Duodenal mucosa (tissue), 2 donors: ENCODE data around the gene PNMA1.

Experiments
- H3K27ac ChIP-seq: one replicate; pipeline ENCODE4 v1.7.0; 2013; ENCODE audit warnings: low read depth, low read length
- H3K27me3 ChIP-seq, 2 donors: one replicate each; pipeline ENCODE4 v1.7.0; 2013; ENCODE audit warnings: low read length in 2 of 2, control low read depth in 1 of 2; ENCODE audit not compliant: insufficient read depth in 2 of 2, control insufficient read depth in 1 of 2
- H3K36me3 ChIP-seq, 2 donors: one replicate each; pipeline ENCODE4 v1.7.0; 2013; ENCODE audit warnings: low read length in 2 of 2, control low read depth in 1 of 2; ENCODE audit not compliant: insufficient read depth in 2 of 2, control insufficient read depth in 1 of 2
- H3K4me1 ChIP-seq, 2 donors: one replicate each; pipeline ENCODE4 v1.7.0; 2013; ENCODE audit warnings: low read length in 2 of 2, control low read depth in 1 of 2; ENCODE audit not compliant: insufficient read depth in 2 of 2, control insufficient read depth in 1 of 2
- H3K4me3 ChIP-seq, 2 donors: one replicate each; pipeline ENCODE4 v1.7.0; 2013; ENCODE audit warnings: low read length in 2 of 2, low read depth in 1 of 2
- H3K9ac ChIP-seq, 2 donors: one replicate each; pipeline ENCODE4 v1.7.0; 2013; ENCODE audit warnings: low read length in 2 of 2, low read depth in 1 of 2
- H3K9me3 ChIP-seq, 2 donors: one replicate each; pipeline ENCODE4 v1.7.0; 2013; ENCODE audit warnings: low read length in 2 of 2, control low read depth in 1 of 2; ENCODE audit not compliant: control insufficient read depth in 1 of 2

The PNMA1 gene

DNA sequence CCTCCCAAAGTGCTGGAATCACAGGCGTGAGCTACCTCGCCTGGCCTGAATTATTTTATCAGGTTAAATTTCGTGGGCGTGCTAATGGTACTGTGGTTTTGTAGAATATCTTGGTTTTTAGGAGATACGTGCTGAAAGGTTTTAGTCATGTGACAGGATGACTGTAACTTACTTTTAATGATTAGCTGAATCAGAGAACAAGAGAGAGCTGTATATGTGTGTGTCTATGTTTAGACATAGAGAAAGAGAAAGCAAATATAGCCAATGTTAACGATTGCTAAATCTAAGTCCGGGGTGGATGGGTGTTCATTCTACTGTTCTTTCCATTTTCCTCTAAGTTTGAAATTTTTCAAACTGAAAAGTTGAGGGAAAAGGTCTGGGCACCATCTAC is 9.2 kb upstream of the PNMA1 start:
- Histone ChIP-seq H3K9me3 (no peaks in the 10 kb centered on the region), H3K36me3 (peaks cover 55 to 86% of the 10 kb centered on the region in 2 donors), H3K9ac (peak overlapping the region in 1 of 2 donors; percentile 8), H3K27me3 (no peaks in the 10 kb centered on the region), H3K27ac (peak overlapping the region; percentile 41), H3K4me1 (peaks cover 17 to 29% of the 10 kb centered on the region in 2 donors), H3K4me3 (no peak overlapping the region)

- H3K4me3 ChIP-seq = no peak overlapping the region
- H3K27me3 ChIP-seq = no peaks in the 10 kb centered on the region
- no peaks in the 10 kb centered on the region for H3K9me3 ChIP-seq
- peaks cover 16 to 26% of the 10 kb centered on the region in 2 donors for H3K4me1 ChIP-seq
- H3K36me3 ChIP-seq = peaks cover 53 to 93% of the 10 kb centered on the region in 2 donors
- no peak overlapping the region for H3K9ac ChIP-seq
- H3K27ac ChIP-seq = no peak overlapping the region
These were observed 8.4 kb upstream of the PNMA1 start for GRCh38 chr14:73722581-73722980.

GRCh38 chr14:73721101-73721821 is 7.1 kb upstream of the PNMA1 start:
- Histone ChIP-seq H3K27ac (no peak overlapping the region), H3K27me3 (no peaks in the 10 kb centered on the region), H3K4me1 (peaks cover 16 to 26% of the 10 kb centered on the region in 2 donors), H3K9ac (no peak overlapping the region), H3K36me3 (peaks cover 46 to 89% of the 10 kb centered on the region in 2 donors), H3K9me3 (no peaks in the 10 kb centered on the region), H3K4me3 (no peak overlapping the region)

DNA sequence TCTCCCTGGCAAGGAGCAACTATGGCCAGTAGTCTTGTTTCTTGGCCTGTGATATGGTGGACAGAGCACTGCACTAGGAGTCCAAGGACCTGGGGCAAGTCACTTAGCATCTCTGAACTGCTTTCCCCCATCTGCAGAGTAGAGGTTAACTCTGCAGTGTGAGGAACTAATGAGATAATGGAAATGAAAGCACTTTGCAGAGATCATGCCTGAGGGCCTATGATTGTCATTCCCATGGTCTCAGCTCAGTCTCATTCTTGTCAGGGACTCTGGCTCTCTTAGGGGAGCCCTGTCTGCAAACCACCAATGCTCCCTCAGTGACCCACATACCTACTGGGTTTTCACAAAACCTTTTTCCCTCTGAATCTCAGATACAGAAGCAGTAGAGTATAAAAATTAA is 6.5 kb upstream of the PNMA1 start:
- peaks cover 14 to 23% of the 10 kb centered on the region in 2 donors for H3K4me1 ChIP-seq
- H3K36me3 ChIP-seq = peaks cover 44 to 88% of the 10 kb centered on the region in 2 donors
- no peak overlapping the region for H3K4me3 ChIP-seq
- H3K9ac ChIP-seq = no peak overlapping the region
- H3K27me3 ChIP-seq = no peaks in the 10 kb centered on the region
- H3K27ac ChIP-seq = no peak overlapping the region
- no peaks in the 10 kb centered on the region for H3K9me3 ChIP-seq

GRCh38 chr14:73719791-73720190 is 5.6 kb upstream of the PNMA1 start:
- H3K4me1 ChIP-seq = peaks cover 6 to 14% of the 10 kb centered on the region in 2 donors
- no peak overlapping the region for H3K4me3 ChIP-seq
- no peak overlapping the region for H3K9ac ChIP-seq
- H3K27me3 ChIP-seq = no peaks in the 10 kb centered on the region
- no peaks in the 10 kb centered on the region for H3K9me3 ChIP-seq
- H3K36me3 ChIP-seq = peaks cover 38 to 82% of the 10 kb centered on the region in 2 donors
- H3K27ac ChIP-seq = no peak overlapping the region

- H3K36me3 ChIP-seq = peaks cover 38 to 78% of the 10 kb centered on the region in 2 donors
- no peak overlapping the region for H3K4me3 ChIP-seq
- H3K4me1 ChIP-seq = peaks cover 3 to 10% of the 10 kb centered on the region in 2 donors
- no peak overlapping the region for H3K27ac ChIP-seq
- H3K9me3 ChIP-seq = no peaks in the 10 kb centered on the region
- H3K27me3 ChIP-seq = no peaks in the 10 kb centered on the region
- no peak overlapping the region for H3K9ac ChIP-seq
These were observed 5.2 kb upstream of the PNMA1 start for GRCh38 chr14:73719361-73719760.

GRCh38 chr14:73718418-73719251 is 4.5 kb upstream of the PNMA1 start:
- Histone ChIP-seq H3K4me1 (peaks cover 1 to 3% of the 10 kb centered on the region in 2 donors), H3K4me3 (no peak overlapping the region), H3K27ac (peak overlapping the region; percentile 17), H3K9ac (no peak overlapping the region), H3K9me3 (no peaks in the 10 kb centered on the region), H3K27me3 (no peaks in the 10 kb centered on the region), H3K36me3 (peaks cover 38 to 70% of the 10 kb centered on the region in 2 donors)

- peak overlapping the region; percentile 17 for H3K27ac ChIP-seq
- H3K27me3 ChIP-seq = peaks cover 0 to 3% of the 10 kb centered on the region in 2 donors
- peaks cover 38 to 63% of the 10 kb centered on the region in 2 donors for H3K36me3 ChIP-seq
- no peak overlapping the region for H3K9ac ChIP-seq
- peaks cover 8 to 9% of the 10 kb centered on the region in 2 donors for H3K4me1 ChIP-seq
- no peak overlapping the region for H3K4me3 ChIP-seq
- no peaks in the 10 kb centered on the region for H3K9me3 ChIP-seq
These were observed 3.7 kb upstream of the PNMA1 start for GRCh38 chr14:73717711-73718417.

DNA sequence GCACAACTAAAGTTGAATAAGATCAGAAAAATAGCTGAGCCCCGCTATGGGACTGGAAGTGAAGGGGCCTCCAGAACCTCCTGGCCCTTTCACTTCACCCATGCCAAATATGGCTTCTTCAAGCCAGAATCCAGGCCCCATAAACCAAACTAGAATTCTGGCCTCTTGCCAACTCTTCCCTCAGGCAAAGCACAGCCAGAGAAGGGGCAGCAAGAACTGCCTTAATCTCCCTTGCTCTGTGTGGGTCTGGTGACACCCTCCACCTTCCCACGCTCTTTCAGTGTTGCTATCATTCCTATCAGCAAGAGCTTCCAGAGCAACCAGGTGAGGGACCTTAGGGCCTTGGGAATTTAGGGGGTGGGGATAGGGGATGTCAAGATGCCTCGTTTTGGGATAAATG is 3.1 kb upstream of the PNMA1 start:
- Histone ChIP-seq H3K4me1 (peaks cover 13 to 14% of the 10 kb centered on the region in 2 donors), H3K4me3 (no peak overlapping the region), H3K36me3 (peaks cover 34 to 57% of the 10 kb centered on the region in 2 donors), H3K9ac (no peak overlapping the region), H3K27ac (no peak overlapping the region), H3K9me3 (no peaks in the 10 kb centered on the region), H3K27me3 (peaks cover 2 to 3% of the 10 kb centered on the region in 2 donors)
